HEK293 (cell line): Measurements from ENCODE around the gene CDC73.

ENCODE experiments used
- KLF16 ChIP-seq: fragments of 450-650 bp; formaldehyde crosslinking; IDR thresholded peaks from 2 replicates; pipeline ENCODE4 v1.5.1; 2017; ENCODE audit warnings: missing biosample characterization, missing genetic modification characterization
- MEIS1 ChIP-seq: sonication (generic); formaldehyde crosslinking; IDR thresholded peaks from 2 replicates; pipeline ENCODE4 v1.8.1; 2022; ENCODE audit warnings: missing genetic modification reagents, mild to moderate bottlenecking, borderline replicate concordance
- REPIN1 ChIP-seq: fragments of 450-650 bp; formaldehyde crosslinking; IDR thresholded peaks from 2 replicates; pipeline ENCODE4 v1.5.1; 2017; ENCODE audit warnings: missing biosample characterization, missing genetic modification characterization, low read depth
- YY1 ChIP-seq: fragments of 450-650 bp; formaldehyde crosslinking; IDR thresholded peaks from 2 replicates; pipeline ENCODE4 v1.5.1; 2018; ENCODE audit warnings: missing biosample characterization, missing genetic modification characterization
- ZBTB20 ChIP-seq: fragments of 450-650 bp; formaldehyde crosslinking; IDR thresholded peaks from 2 replicates; pipeline ENCODE4 v1.5.1; 2016; ENCODE audit warnings: missing biosample characterization, missing genetic modification characterization
- ZNF223 ChIP-seq: fragments of 450-650 bp; formaldehyde crosslinking; IDR thresholded peaks from 2 replicates; pipeline ENCODE4 v1.5.1; 2016; ENCODE audit warnings: missing biosample characterization, missing genetic modification characterization
- ZNF707 ChIP-seq: fragments of 450-650 bp; formaldehyde crosslinking; IDR thresholded peaks from 2 replicates; pipeline ENCODE4 v1.5.1; 2016; ENCODE audit warnings: missing biosample characterization, missing genetic modification characterization
- TF ChIP-seq, protein P1 (sequence below): fragments of 450-650 bp; formaldehyde crosslinking; IDR thresholded peaks from 2 replicates; pipeline ENCODE4 v1.5.1; 2016; ENCODE audit warnings: missing biosample characterization, missing genetic modification characterization
- TF ChIP-seq, protein P2 (sequence below): fragments of 450-650 bp; formaldehyde crosslinking; IDR thresholded peaks from 2 replicates; pipeline ENCODE4 v1.5.1; 2016; ENCODE audit warnings: missing biosample characterization, missing genetic modification characterization
- TF ChIP-seq, protein P3 (sequence below): fragments of 450-650 bp; formaldehyde crosslinking; IDR thresholded peaks from 2 replicates; pipeline ENCODE4 v1.5.1; 2017; ENCODE audit warnings: missing biosample characterization, mild to moderate bottlenecking, missing genetic modification characterization, moderate library complexity

DNA sequence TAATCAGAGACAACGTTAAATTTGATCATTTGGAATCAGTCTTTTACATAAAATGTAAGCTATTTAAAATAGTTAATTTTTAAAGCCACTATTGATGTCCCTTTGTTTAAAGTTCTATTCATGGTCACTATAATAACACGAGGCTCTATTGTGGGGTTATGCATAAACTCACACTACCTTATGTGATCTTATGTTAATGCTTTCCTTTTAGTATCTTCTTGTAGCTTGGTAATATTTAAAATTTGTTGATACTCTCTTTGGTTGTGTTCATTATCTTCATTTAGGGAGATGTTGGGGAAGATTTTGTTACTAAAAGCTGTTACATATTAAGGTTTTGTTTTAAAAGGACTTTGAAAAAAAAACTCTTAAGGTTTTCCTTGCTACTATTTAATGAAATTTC, 63.4 kb downstream of the CDC73 start:
- TF ChIP-seq, protein P1, sequence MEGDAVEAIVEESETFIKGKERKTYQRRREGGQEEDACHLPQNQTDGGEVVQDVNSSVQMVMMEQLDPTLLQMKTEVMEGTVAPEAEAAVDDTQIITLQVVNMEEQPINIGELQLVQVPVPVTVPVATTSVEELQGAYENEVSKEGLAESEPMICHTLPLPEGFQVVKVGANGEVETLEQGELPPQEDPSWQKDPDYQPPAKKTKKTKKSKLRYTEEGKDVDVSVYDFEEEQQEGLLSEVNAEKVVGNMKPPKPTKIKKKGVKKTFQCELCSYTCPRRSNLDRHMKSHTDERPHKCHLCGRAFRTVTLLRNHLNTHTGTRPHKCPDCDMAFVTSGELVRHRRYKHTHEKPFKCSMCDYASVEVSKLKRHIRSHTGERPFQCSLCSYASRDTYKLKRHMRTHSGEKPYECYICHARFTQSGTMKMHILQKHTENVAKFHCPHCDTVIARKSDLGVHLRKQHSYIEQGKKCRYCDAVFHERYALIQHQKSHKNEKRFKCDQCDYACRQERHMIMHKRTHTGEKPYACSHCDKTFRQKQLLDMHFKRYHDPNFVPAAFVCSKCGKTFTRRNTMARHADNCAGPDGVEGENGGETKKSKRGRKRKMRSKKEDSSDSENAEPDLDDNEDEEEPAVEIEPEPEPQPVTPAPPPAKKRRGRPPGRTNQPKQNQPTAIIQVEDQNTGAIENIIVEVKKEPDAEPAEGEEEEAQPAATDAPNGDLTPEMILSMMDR (tag by site-specific recombination): no peak
- no peak for TF ChIP-seq REPIN1
- no peak for TF ChIP-seq KLF16
- TF ChIP-seq ZBTB20: no peak
- no peak for TF ChIP-seq ZNF707 (tag by site-specific recombination)
- no peak for TF ChIP-seq ZNF223
- no peak for TF ChIP-seq YY1 (tag by site-specific recombination)
- TF ChIP-seq, protein P2, sequence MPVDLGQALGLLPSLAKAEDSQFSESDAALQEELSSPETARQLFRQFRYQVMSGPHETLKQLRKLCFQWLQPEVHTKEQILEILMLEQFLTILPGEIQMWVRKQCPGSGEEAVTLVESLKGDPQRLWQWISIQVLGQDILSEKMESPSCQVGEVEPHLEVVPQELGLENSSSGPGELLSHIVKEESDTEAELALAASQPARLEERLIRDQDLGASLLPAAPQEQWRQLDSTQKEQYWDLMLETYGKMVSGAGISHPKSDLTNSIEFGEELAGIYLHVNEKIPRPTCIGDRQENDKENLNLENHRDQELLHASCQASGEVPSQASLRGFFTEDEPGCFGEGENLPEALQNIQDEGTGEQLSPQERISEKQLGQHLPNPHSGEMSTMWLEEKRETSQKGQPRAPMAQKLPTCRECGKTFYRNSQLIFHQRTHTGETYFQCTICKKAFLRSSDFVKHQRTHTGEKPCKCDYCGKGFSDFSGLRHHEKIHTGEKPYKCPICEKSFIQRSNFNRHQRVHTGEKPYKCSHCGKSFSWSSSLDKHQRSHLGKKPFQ (tag by site-specific recombination): no peak
- no peak for TF ChIP-seq MEIS1 (CRISPR knock-in tag)
- TF ChIP-seq, protein P3, sequence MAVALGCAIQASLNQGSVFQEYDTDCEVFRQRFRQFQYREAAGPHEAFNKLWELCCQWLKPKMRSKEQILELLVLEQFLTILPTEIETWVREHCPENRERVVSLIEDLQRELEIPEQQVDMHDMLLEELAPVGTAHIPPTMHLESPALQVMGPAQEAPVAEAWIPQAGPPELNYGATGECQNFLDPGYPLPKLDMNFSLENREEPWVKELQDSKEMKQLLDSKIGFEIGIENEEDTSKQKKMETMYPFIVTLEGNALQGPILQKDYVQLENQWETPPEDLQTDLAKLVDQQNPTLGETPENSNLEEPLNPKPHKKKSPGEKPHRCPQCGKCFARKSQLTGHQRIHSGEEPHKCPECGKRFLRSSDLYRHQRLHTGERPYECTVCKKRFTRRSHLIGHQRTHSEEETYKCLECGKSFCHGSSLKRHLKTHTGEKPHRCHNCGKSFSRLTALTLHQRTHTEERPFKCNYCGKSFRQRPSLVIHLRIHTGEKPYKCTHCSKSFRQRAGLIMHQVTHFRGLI (tag by site-specific recombination): no peak
